ENCODE measurements around the gene DNAJB13.

DNA sequence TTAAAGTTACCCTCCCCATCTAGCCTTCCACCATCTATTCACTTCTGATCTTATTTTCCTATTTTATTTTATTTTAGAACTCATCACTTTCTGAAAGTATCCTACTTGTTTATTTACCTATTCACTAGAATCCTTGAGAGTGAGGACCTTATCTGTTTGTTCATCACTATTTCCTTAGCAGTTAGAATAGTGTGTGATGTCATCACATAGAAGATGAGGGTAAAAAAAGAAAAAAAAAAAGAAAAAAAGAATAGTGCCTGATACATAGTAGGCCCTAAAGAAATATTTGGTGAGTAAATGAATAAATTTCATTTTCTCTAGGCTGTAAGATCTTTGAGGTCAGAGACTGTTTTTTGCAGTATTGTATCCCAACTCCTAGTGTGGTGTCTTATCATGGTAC is 37.4 kb upstream of the DNAJB13 start:
- no peak for TF ChIP-seq CTCF (IDR thresholded peaks at IDR 0.05)
- TF ChIP-seq POLR2AphosphoS5 (IDR thresholded peaks at IDR 0.05; ENCODE audit: low read depth, low read length): no peak
- no peak for TF ChIP-seq TAF1 (IDR thresholded peaks at IDR 0.05; ENCODE audit: borderline replicate concordance, low read depth, low read length)
- no peak for TF ChIP-seq FOSL2 (IDR thresholded peaks at IDR 0.05; ENCODE audit: borderline replicate concordance, low read depth)
- TF ChIP-seq TCF12 (IDR thresholded peaks at IDR 0.05): no peak
- TF ChIP-seq EP300 (IDR thresholded peaks at IDR 0.05; ENCODE audit: borderline replicate concordance in 1 of 2, low read depth in 1 of 2, low read length in 1 of 2): no peak
- no peak for TF ChIP-seq JUND (IDR thresholded peaks at IDR 0.05)
- TF ChIP-seq, protein P1, sequence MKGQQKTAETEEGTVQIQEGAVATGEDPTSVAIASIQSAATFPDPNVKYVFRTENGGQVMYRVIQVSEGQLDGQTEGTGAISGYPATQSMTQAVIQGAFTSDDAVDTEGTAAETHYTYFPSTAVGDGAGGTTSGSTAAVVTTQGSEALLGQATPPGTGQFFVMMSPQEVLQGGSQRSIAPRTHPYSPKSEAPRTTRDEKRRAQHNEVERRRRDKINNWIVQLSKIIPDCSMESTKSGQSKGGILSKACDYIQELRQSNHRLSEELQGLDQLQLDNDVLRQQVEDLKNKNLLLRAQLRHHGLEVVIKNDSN (IDR thresholded peaks at IDR 0.05; ENCODE audit: borderline replicate concordance, low read depth): no peak
